ENCODE results near the gene PTPRE. TPM values are rescaled to one million over a fixed set of nuclear protein-coding genes. Genes with fewer than 3 reads are reported as not detected.

PTPRE gene
- total RNA-seq, 4 donors from 2014 or later: 17.4 to 23.0 (median 20.1) TPM

DNA sequence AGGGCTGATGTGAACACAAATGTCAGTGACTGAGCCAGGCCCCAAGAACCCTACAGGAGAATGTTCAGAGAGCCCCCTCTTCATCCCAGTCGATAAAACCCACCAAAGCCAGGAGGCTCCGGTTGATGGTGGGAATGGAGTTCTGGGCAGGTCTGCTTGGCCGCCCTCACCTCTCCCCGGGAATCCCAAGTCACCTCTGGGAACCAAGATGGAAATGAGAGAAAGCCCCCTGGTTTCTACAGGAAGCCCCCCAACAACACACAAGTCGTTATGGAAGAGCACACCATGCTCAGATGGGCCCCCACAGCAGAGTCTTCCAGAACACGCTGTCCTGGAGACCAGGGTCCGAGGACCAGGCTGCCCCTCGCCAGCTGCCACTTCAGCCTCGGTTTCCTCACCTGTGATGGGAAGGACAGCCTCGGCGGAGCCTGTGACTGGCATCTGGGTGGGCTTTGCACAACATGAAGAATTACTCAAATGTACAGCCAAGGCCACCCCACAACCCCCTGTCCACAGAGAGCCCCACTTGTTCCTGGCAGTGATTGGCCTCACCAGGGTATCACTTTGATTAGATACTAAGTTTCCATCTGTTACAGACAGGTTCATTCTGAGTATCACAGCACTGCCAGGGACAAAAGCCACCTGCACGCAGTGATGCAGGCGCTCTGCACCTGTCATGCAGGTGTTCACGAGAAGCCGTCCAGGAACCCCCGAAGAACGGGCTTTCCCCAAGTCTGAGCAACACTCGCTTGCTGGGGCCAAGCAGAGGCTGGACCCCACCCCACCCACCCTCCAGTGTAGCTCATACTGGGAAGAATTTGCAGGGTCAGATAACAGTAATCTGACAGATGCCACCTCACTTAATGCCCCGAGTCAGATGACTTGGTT lies 161.7 kb downstream of the PTPRE start:
- 90 to 92% methylated on average over 19 of the region's 19 CpGs for WGBS, 2 donors
- H3K4me3 ChIP-seq (ENCODE audit: low read depth, poor library complexity, severe bottlenecking): no peak overlapping the region
- intact Hi-C loops (cut with DNase I; ENCODE audit: low total_unique reads): loop anchor here (2.0 to 10.0 kb wide), 2 partner anchors 34 to 164 kb away; partner anchors contain the start of gene PTPRE
- TF ChIP-seq CTCF (IDR thresholded peaks at IDR 0.05) (no peak), POLR2A (IDR thresholded peaks at IDR 0.05) (no peak)
- peak in 1 of 2 donors; percentile 75 for DNase-seq (ENCODE audit: low spot score in 2 of 2)

GRCh38 chr10:128069351-128070051 lies 162.6 kb downstream of the PTPRE start:
- H3K4me3 ChIP-seq (ENCODE audit: low read depth, poor library complexity, severe bottlenecking): no peak overlapping the region
- TF ChIP-seq POLR2A (IDR thresholded peaks at IDR 0.05): no peak
- peak in 1 of 3 donors; percentile 73 for TF ChIP-seq CTCF (IDR thresholded peaks at IDR 0.05)
- 36 to 40% methylated on average over 26 to 28 of the region's 28 CpGs for WGBS, 2 donors
- intact Hi-C loops (cut with DNase I; ENCODE audit: low total_unique reads): loop anchor here (2.0 to 10.0 kb wide), 3 partner anchors 35 to 165 kb away; partner anchors contain the start of gene PTPRE
- peak in 1 of 2 donors; percentile 92 for DNase-seq (ENCODE audit: low spot score in 2 of 2)

GRCh38 chr10:128070161-128070560 lies 163.3 kb downstream of the PTPRE start:
- WGBS, 2 donors: 83 to 86% methylated on average over 10 of the region's 10 CpGs
- no peak for DNase-seq (ENCODE audit: low spot score in 2 of 2)
- intact Hi-C loops (cut with DNase I; ENCODE audit: low total_unique reads): loop anchor here (10.0 kb wide), 1 partner anchor 85 kb away; no protein-coding TSS in a partner anchor
- H3K4me3 ChIP-seq (ENCODE audit: low read depth, poor library complexity, severe bottlenecking): no peak overlapping the region
- TF ChIP-seq CTCF (IDR thresholded peaks at IDR 0.05): no peak
- TF ChIP-seq POLR2A (IDR thresholded peaks at IDR 0.05): no peak

DNA sequence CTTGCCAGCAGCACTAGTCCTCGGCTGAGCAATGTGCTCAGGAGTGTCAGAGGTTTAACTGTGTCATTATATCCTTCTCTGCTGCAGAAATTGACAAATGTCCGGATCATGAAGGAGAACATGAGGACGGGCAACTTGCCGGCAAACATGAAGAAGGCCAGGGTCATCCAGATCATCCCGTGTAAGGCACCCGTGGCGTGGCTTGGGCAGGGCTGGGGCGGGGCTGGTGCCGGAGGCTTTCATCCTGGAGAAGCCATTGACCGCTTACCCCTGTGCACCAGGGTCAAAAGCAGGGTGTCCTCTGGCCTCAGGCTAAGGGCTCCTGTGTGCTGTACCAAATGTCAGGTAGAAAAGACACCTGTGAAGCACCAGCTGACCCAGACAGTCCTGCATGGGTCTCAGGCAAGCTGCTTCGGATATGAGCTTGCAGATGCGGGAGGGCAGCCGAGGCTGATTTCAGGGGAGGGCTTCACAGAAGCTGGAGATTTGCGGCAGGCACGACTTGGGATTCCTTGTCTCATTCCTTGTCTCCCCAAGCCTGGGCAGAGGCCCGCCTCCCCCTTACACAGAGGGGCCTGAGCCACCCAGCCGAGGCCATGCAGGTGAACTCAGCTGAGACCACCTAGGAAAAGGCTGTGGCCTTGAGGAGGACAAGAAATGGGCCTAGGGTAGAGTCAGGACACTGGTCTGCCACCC lies 164.0 kb downstream of the PTPRE start:
- WGBS, 2 donors: 87 to 89% methylated on average over 17 of the region's 17 CpGs
- TF ChIP-seq CTCF (IDR thresholded peaks at IDR 0.05): no peak
- TF ChIP-seq POLR2A (IDR thresholded peaks at IDR 0.05): no peak
- H3K4me3 ChIP-seq (ENCODE audit: low read depth, poor library complexity, severe bottlenecking): no peak overlapping the region
- DNase-seq (ENCODE audit: low spot score in 2 of 2): peak in 1 of 2 donors; percentile 81
- intact Hi-C loops (cut with DNase I; ENCODE audit: low total_unique reads): loop anchor here (10.0 kb wide), 1 partner anchor 84 kb away; no protein-coding TSS in a partner anchor

- 63 to 72% methylated on average over 9 of the region's 9 CpGs for WGBS, 2 donors
- TF ChIP-seq POLR2A (IDR thresholded peaks at IDR 0.05) (no peak), CTCF (IDR thresholded peaks at IDR 0.05) (no peak)
- intact Hi-C loops (cut with DNase I; ENCODE audit: low total_unique reads): loop anchor here (10.0 kb wide), 1 partner anchor 83 kb away; no protein-coding TSS in a partner anchor
- DNase-seq (ENCODE audit: low spot score in 2 of 2): peak in 1 of 2 donors; percentile 63
- H3K4me3 ChIP-seq (ENCODE audit: low read depth, poor library complexity, severe bottlenecking): no peak overlapping the region
These were observed 164.5 kb downstream of the PTPRE start for GRCh38 chr10:128071417-128071782.

Data from lower leg skin (tissue), 4 donors.